NCI-H2171 treated with DMSO at 0.1 percent for 48 hours (cell line): ENCODE results near the gene FAXDC2.
"Not testable (repeated sequence)": the region's sequence is repeated elsewhere in the genome, so short reads cannot be mapped to it uniquely, and the experiment has no call there.

Source experiments
- DNase-seq: peaks from one replicate; lab custom pipeline; 2025; lab: John Stamatoyannopoulos, UW

The FAXDC2 gene

GRCh38 chr5:154829589-154830218 is 20.7 kb downstream of the FAXDC2 start:
- no peak for DNase-seq

- DNase-seq = no peak
Observed at GRCh38 chr5:154829181-154829588, 21.2 kb downstream of the FAXDC2 start.

- DNase-seq = no peak
Observed at GRCh38 chr5:154824070-154824469, 26.3 kb downstream of the FAXDC2 start.

- no peak for DNase-seq
Observed at GRCh38 chr5:154823605-154824004, 26.8 kb downstream of the FAXDC2 start.

GRCh38 chr5:154822896-154823295 is 27.5 kb downstream of the FAXDC2 start:
- not testable (repeated sequence) for DNase-seq

- DNase-seq = no peak
Observed at GRCh38 chr5:154820383-154820782, 30.0 kb downstream of the FAXDC2 start.

GRCh38 chr5:154819546-154819945 is 30.9 kb downstream of the FAXDC2 start:
- no peak for DNase-seq

- no peak for DNase-seq
Observed at GRCh38 chr5:154818471-154819116, 31.8 kb downstream of the FAXDC2 start.

GRCh38 chr5:154817815-154818214 is 32.6 kb downstream of the FAXDC2 start:
- DNase-seq = no peak

GRCh38 chr5:154816891-154817492 is 33.4 kb downstream of the FAXDC2 start:
- no peak for DNase-seq

GRCh38 chr5:154815684-154816247 is 34.6 kb downstream of the FAXDC2 start:
- no peak for DNase-seq

- DNase-seq = no peak
Observed at GRCh38 chr5:154815025-154815424, 35.4 kb downstream of the FAXDC2 start.

- no peak for DNase-seq
Observed at GRCh38 chr5:154813736-154814135, 36.7 kb downstream of the FAXDC2 start.

GRCh38 chr5:154813158-154813557 is 37.2 kb downstream of the FAXDC2 start:
- DNase-seq = no peak

GRCh38 chr5:154811653-154812465 is 38.5 kb downstream of the FAXDC2 start:
- peak; percentile 49 for DNase-seq

GRCh38 chr5:154811239-154811638 is 39.2 kb downstream of the FAXDC2 start:
- no peak for DNase-seq

GRCh38 chr5:154806176-154806575 is 44.2 kb downstream of the FAXDC2 start:
- DNase-seq = no peak

- no peak for DNase-seq
Observed at GRCh38 chr5:154802050-154802449, 48.4 kb downstream of the FAXDC2 start.

GRCh38 chr5:154801083-154801482 is 49.3 kb downstream of the FAXDC2 start:
- no peak for DNase-seq

GRCh38 chr5:154800582-154800981 is 49.8 kb downstream of the FAXDC2 start:
- no peak for DNase-seq

- no peak for DNase-seq
Observed at GRCh38 chr5:154797762-154798161, 52.6 kb downstream of the FAXDC2 start.

GRCh38 chr5:154795235-154795596 is 55.2 kb downstream of the FAXDC2 start:
- no peak for DNase-seq
